GM18498 (cell line): ENCODE results near the gene NKPD1.

ENCODE experiments used
- ATAC-seq: cut with Tn5 transposase; IDR thresholded peaks from one replicate; pipeline ENCODE4 v1.9.1; 2021; ENCODE audit warnings: mild to moderate bottlenecking, moderate library complexity; ENCODE audit not compliant: unreplicated experiment

The NKPD1 gene

GRCh38 chr19:45160870-45161737 lies at the start of gene NKPD1:
TSS of gene NKPD1 (minus strand) at chr19:45160982. CDS start at chr19:45160150, 832 bp downstream.
- ATAC-seq: no peak

- no peak for ATAC-seq
Measured at GRCh38 chr19:45206328-45206727, 45.5 kb upstream of the NKPD1 start.

GRCh38 chr19:45205810-45206209 lies 45.0 kb upstream of the NKPD1 start:
- ATAC-seq: no peak

GRCh38 chr19:45202637-45203036 lies 41.9 kb upstream of the NKPD1 start:
- no peak for ATAC-seq

GRCh38 chr19:45200568-45200967 lies 39.8 kb upstream of the NKPD1 start:
- no peak for ATAC-seq

- no peak for ATAC-seq
Measured at GRCh38 chr19:45195764-45196163, 35.0 kb upstream of the NKPD1 start.

GRCh38 chr19:45191375-45191774 lies 30.6 kb upstream of the NKPD1 start:
- ATAC-seq: no peak

- ATAC-seq: no peak
Measured at GRCh38 chr19:45189971-45190370, 29.2 kb upstream of the NKPD1 start.

- ATAC-seq: no peak
Measured at GRCh38 chr19:45187421-45188100, 26.8 kb upstream of the NKPD1 start.

- ATAC-seq: no peak
Measured at GRCh38 chr19:45186509-45187334, 25.9 kb upstream of the NKPD1 start.

- ATAC-seq: no peak
Measured at GRCh38 chr19:45184115-45184514, 23.3 kb upstream of the NKPD1 start.

GRCh38 chr19:45182758-45183157 lies 22.0 kb upstream of the NKPD1 start:
- no peak for ATAC-seq

- ATAC-seq: no peak
Measured at GRCh38 chr19:45180936-45181335, 20.2 kb upstream of the NKPD1 start.

- no peak for ATAC-seq
Measured at GRCh38 chr19:45179892-45180370, 19.1 kb upstream of the NKPD1 start.

- ATAC-seq: no peak
Measured at GRCh38 chr19:45179072-45179891, 18.5 kb upstream of the NKPD1 start.

- peak; percentile 82 for ATAC-seq
Measured at GRCh38 chr19:45178262-45179071, 17.7 kb upstream of the NKPD1 start, which contains the start of gene BLOC1S3. TSS of gene BLOC1S3 (plus strand) at chr19:45178784. CDS start at chr19:45179297, 513 bp downstream.

- no peak for ATAC-seq
Measured at GRCh38 chr19:45177817-45178261, 17.1 kb upstream of the NKPD1 start, which contains the start of gene TRAPPC6A. TSS of gene TRAPPC6A (minus strand) at chr19:45178237. CDS start at chr19:45178218, 19 bp downstream.

- no peak for ATAC-seq
Measured at GRCh38 chr19:45175515-45176345, 14.9 kb upstream of the NKPD1 start.
